ENCODE results near the gene GPSM3.
"Not testable (repeated sequence)": the region's sequence is repeated elsewhere in the genome, so short reads cannot be mapped to it uniquely, and the experiment has no call there.

GPSM3 gene

GRCh38 chr6:32192608-32193039 lies at the start of gene GPSM3:
GPSM3 (minus strand) TSS chr6:32192643; CDS start chr6:32192513, 130 bp downstream.
- peak; percentile 51 for DNase-seq

DNA sequence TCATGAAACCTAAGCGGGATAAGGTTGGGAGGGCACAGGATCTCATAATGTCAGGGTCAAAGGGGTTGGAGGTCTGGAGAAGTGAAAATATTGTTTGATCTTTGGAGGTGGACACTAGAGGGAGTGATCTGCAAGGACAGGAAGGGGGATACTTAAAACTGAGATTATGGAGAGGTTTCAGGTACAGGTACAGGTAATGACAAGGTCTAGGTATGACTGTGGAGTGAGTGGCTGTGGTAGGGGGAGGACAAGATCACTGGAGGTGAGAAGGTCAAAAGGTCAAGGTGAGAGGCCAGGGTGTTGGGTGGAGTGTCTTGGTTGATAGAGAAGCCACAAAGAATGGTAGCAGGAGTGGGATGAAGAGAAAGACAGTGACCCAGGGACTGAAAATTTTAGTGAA lies 48.2 kb upstream of the GPSM3 start:
- no peak for DNase-seq

DNA sequence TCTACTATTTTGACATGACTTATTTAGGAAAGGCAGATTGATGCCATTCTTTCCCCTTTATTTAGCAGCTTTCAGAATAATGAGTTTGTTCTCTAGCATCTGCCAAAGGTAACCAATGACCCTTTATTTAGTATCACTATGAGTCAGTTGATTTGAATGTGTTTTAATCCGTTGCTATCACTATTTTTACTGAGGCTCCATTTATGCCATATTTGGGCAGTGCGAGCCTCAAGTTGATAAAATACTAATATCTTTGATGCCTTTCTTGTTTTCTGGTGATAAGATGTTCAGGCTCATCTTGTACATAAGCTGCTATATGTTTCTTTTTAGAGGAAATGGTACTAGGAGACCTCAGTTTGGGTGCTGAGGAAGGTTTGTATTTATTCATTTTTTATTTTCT lies 47.0 kb upstream of the GPSM3 start:
- no peak for DNase-seq

- DNase-seq, result no peak
Measured at GRCh38 chr6:32234934-32235333, 42.5 kb upstream of the GPSM3 start.

- DNase-seq, result no peak
Measured at GRCh38 chr6:32226434-32226833, 34.0 kb upstream of the GPSM3 start.

- DNase-seq, result no peak
Measured at GRCh38 chr6:32224696-32225095, 32.3 kb upstream of the GPSM3 start.

DNA sequence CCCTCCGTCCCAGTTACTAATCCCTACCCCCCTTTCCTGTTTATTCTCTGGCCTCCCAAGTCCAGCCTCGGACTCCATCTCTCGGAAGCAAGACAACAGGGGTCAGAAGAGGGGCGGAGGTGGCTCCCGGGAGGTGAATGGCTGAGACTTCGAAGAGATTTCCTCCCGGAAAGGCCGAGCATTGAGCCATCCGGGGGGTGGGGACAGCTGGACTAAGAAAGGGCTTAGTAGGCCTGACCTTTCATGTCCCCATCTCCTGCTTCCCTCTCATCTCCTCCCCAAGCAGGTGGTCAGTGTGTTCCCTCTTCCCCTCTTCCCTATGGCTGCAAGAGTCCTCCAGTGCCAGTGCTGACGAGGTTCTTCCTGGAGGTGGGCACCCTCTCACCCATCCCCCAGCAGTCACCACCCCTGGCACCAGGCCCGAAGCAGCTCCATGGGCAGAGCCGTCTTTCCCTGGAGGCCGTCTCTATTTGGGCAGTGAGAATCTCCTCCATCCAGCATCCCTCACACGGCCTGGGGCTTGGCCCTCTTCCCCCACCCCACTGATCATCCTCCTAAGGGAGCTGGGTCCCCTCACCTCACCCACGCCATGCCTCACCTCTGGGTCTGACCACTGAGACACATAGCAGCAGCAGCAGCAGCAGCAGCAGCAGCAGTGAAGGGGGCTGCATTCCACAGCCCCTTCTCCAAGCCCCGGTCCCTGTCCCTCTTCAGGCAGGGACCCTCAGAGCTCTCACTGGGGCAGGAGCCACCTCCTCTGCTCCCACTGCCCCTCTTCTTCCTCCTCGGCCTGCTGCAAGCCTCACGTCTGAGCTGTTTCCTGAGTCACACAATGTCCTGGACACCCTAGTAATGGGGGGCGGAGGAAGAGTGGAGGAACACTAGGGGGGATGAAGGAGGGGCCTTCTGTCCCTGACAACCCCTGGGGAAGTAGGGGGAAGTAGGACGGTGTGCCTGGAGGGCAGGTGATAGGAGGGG lies 31.1 kb upstream of the GPSM3 start, which contains the start of gene NOTCH4:
Gene NOTCH4 (minus strand): TSS at position 810 of the 978 bp plus-strand sequence. CDS start 139 bp downstream, at position 671.
- DNase-seq, result no peak

DNA sequence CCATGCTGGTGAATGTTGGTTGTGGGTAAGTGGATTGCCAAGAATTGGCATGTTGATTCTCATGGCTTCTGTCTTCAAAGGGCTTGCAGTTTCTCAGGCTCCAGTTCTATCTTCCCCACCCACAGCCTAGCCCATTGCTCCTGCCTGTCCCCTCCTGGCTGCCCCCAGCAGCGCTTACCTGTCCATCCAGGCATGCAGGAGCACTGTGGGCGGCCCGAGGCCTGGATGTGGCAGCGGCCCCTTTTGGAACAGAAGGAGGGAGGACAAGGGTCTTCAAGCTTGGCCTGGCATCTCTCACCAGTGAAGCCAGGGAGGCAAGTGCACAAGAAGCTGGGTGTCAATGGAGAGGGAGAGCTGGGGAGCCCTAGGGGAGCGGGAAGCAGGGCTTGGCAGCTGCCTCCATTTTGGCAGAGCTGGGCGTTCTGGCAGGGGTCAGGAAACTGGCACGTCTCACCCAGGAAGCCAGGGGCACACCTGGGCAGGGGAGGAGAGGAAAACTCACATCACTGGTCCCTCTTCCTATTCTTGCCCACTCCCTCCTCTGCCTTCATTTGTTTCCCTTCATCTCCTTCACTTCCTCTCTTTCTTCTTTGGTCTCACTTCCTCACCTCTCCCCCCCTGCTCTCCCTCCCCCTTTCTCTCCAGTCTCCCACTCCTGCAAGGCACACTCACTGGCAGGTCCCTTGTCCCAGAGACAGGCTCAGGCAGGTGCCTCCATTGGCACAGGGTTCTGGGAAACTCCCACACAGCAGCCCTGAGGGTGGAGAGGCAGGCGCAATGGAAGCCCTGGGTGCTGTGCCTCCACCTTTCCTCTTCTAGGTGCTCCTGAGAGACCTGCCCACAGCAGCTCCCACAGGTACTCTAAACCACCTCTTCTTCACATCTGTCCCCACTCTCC lies 30.1 kb upstream of the GPSM3 start:
- no peak for DNase-seq

DNA sequence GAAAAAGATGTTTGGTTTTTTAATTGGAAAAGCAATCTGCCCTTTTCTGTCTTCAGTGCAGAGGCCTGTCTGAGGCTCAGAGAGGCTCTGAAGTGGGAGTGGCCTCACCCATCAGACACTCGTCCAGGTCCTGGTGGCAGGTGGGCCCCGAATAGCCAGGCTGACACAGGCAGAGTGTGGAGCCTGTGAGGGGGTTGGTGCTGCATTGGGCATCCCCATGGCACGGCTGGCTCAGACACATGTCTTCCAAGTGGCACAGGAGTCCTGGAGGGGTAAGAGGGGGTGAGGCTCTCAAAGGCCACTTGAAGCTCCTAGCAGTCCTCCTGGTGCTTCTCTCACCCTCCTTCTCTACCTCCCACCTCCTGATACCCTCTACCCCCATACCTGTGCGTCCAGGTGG lies 27.6 kb upstream of the GPSM3 start:
- no peak for DNase-seq

- DNase-seq, result no peak
Measured at GRCh38 chr6:32218167-32218566, 25.7 kb upstream of the GPSM3 start.

- DNase-seq, result no peak
Measured at GRCh38 chr6:32216998-32217397, 24.6 kb upstream of the GPSM3 start.

DNA sequence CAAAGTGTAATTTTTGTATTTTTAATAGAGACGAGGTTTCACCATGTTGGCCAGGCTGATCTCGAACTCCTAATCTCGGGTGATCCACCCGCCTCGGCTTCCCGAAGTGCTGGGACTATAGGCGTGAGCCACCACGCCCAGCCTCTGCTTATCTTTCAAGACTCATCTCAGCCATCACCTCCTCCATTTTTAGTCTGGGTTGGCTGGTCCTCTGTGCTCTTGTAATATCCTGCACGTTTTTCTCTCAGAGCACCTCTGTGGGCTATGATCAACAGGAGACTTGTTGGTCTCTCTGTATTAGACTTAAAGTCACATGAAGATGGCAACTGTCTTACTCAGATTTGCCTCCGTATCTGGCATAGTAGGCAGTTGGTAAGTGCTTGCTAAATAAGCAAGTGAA lies 23.8 kb upstream of the GPSM3 start:
- no peak for DNase-seq

DNA sequence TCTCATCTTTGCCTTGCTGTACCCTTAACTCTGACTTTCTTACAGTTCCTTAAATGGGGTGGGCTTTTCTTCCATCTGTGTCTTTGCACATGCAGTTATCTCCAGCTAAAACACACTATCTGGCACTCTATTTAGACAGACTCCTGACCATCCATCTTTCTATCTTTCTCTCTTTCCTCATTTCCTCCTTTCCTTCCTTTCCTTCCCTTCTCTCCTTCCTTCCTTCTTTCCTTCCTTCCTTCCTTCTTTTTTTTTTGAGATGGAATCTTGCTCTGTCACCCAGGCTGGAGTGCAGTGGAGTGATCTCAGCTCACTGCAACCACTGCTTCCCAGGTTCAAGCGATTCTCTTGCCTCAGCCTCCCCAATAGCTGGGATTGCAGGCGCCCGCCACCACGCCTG lies 23.2 kb upstream of the GPSM3 start:
- DNase-seq, result no peak

GRCh38 chr6:32214126-32214525 lies 21.7 kb upstream of the GPSM3 start:
- no peak for DNase-seq

DNA sequence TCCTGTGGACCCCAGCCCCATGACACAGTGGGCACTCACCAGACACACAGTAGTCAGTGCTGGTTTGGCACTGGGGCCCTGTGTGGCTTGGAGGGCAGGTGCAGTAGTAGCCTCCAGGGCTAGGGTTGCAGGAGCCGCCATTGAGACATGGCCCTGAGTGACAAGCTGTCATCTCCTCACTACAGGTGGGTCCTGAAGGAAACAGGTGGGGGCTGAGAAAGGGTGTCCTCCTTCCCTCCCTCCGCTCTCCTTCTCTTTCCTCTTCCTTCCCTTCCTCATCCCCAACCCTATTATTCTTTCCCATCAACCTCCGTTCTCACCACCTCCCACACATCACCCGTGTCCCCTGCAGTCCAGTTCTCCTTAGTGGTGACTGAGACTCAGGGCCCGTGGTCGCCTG lies 21.2 kb upstream of the GPSM3 start:
- DNase-seq, result no peak

DNA sequence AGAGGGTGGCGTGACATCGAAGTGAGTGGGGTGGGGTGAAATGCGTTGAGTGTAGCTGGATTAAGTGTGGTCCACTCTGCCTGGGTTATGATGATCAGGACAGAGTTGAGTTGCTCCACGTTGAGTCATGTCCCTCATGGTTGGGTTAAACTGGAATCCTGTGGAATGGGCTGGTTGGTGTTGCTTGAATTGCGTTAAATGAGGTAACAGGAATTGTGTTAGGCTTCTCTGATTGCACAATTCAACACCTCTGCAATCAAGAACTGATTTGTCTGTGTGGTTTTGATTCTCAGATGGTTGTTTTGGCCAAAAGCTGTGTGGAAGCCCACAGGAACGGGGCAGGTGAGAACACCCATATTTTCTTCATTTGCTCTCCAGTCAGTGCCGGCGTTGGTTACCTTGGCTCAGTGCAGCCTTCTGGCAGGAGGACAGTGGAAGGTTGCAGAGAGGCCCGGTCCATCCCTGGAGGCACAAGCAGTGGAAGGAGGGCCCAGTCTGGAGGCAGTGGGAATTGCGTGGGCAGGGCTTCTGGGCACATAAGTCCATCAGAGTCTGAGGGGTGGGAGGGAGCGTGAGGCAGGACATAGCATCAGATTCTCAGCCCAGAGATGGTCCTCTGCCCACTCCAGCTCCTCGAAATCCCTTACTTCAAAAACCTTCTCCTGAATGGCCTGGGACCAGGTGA lies 19.8 kb upstream of the GPSM3 start:
- DNase-seq, result no peak

- DNase-seq, result not testable (repeated sequence)
Measured at GRCh38 chr6:32211432-32211831, 19.0 kb upstream of the GPSM3 start.

- DNase-seq, result no peak
Measured at GRCh38 chr6:32210191-32210601, 17.8 kb upstream of the GPSM3 start.

DNA sequence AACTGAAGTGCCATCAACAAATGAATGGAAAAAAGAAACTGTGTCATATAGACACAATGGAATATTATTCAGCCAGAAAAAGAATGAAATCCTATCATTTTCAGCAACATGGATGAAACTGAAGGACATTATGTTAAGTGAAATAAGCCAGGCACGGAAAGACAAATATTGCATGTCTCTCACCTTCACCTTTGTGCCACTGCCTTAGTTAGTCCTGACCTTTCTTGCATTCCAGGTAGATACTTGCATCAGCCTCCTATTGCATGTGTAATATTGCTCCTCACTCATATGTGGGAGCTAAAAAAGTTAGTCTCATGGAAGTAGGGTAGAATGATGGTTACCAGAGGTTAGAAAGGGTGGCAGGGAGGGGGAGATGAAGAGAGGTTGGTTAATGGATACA lies 16.6 kb upstream of the GPSM3 start:
- no peak for DNase-seq

DNA sequence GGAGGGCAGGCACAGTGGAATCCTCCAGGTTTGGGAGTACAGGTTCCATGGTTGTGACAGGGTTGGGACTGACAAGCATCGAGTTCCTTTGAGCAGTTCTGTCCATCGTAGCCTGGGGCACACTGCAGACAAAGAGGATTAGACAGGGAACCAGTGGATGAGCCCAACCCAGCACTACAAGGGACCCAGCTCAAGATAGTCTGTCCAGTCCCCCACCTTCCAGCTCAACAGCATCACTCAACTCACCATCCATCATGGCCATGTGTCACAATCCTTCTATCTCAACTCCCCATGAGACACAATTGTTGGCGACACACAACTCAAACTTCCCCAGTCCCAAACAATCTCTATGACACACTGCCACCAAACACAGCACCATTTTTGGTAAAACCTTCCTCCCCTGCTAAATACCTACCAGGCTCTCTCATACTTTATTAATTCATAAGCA lies 11.8 kb upstream of the GPSM3 start:
- DNase-seq, result no peak

- DNase-seq, result no peak
Measured at GRCh38 chr6:32203426-32204267, 11.2 kb upstream of the GPSM3 start.

DNA sequence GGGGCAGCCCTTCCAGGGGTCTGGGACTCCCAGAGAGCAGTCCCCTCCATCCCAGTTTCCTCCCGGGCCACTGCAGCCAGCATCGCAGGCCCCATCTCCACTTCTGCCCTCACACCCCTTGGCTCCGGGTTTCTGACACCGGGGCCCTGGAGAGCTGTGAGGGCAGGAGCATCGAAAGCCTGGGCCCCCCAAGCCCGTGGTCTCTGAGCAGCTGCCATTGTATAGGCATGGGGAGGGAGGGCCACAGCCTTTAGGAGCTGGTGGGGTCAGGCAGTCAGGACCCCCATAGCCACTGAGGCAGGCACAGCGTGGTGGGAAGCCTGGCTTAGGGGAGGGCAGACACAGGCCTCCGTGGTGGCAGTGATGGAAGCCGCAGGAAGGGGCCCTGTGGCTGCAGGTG lies 9.7 kb upstream of the GPSM3 start:
- no peak for DNase-seq

Measured in stimulated activated CD4-positive, alpha-beta T cell treated with anti-CD3 and anti-CD28 coated beads, Interleukin-12 subunit alpha, Interleukin-12 subunit beta, amount 100 ng/mL, for 4 hours (primary cell).